ENCODE measurements around the gene SNRPD2.

GRCh38 chr19:45712699-45713067 lies 20.9 kb upstream of the SNRPD2 start:
- TF ChIP-seq CTCF (IDR thresholded peaks at IDR 0.05; ENCODE audit: insufficient read depth, low read length, poor library complexity, severe bottlenecking) (no peak), EZH2phosphoT487 (conservative IDR thresholded peaks at IDR 0.05; ENCODE audit: low read length) (no peak)
